ENCODE measurements around the gene ZEB2.

The ZEB2 gene

DNA sequence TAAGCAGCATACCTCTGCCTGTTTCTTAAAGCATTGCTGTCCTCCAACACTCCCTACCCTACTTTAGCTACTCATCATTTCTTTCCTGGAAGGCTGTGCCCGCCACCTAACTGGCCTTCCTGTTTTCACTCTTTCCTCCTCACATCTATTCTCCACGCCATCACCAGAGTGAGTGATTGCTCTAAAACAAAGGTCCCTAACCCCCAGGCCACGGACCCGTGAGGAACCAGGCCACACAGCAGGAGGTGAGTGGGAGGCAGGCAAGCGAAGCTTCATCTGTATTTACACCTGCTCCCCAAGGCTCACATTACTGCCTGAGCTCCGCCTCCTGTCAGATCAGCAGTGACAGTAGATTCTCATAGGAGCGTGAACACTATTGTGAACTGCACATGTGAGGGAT lies 13.3 kb upstream of the ZEB2 start:
- Histone ChIP-seq H3K4me3 (no peak overlapping the region), H3K27ac (no peak overlapping the region)

DNA sequence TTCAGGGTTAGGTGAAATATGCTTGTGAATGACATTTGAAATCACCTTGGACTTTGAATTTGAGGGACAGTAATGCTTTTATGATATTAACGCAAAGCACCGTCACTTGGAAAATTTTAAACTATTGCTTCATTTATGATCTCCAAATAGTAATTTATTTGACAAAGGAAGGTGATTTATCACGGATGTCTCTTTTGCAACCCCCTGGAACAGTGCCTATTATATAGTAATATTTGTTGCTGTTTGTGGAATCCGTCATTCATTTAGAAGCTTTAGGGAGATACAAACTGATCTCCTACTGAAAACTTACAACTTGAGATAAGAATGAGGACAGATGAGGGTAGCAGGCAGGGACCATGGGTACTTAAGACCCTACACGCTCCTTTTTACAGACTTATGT lies 10.7 kb upstream of the ZEB2 start:
- H3K27ac ChIP-seq, result no peak overlapping the region
- H3K4me3 ChIP-seq, result no peak overlapping the region

DNA sequence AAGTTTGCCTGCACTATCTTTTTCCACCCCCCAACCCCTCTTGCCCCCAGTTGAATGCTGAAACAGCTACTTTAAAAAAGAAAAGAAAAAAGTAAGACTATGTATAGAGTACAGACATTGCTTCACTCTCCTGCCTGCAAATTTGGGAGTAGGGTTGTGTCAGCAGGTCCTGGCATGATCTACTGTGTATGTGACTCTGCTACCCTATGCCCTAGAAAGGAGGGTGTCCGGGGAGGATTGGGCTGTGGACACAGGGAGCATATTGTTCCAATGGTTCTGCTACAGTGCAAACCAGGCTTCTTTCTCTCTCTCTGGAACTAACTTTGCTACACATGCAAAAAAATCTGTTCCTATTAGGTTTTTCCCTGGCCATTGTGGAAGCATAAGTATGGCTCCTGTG lies 9.9 kb upstream of the ZEB2 start:
- H3K27ac ChIP-seq, result no peak overlapping the region
- H3K4me3 ChIP-seq, result no peak overlapping the region

DNA sequence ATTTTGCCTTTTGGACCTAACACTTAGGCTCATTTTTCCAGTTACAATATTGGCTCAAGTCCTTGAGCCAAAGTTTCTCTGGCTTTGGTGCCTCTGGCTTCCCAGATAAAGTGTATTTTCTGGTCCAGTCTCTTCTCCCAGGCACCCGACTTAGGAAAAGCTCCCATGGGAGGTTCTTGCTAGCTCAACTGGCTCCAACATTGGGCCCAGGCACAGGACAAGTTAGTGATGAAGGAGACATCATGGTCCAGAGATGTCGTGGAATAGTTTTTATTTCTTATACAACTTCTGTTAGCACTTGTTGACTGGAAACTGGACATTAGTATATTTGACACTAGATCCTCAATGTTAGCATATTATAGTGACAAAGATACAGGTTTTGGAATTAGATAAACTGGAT lies 8.2 kb upstream of the ZEB2 start:
- H3K4me3 ChIP-seq, result no peak overlapping the region
- peak overlapping the region in 6 of 21 experiments; percentile 5 to 93 (median 24) for H3K27ac ChIP-seq

DNA sequence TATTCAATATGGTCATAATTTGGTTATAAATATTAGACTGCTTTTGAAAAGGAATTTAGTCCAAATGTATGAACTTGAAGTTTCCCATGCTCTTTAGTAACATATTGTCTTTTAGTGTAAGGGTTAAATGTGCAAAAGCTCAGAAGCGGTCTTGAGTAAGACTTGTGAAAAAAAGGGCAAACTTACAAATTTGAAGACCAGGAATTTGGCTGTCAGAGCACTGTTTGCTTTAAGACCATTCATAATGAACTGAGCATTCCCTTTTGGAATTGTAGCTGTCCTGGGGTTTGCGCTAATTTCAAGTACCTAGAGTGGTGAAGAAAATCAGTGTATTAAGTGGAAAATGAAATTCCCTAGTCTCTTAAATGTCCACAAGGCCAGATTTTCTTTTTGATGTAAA lies 6.9 kb upstream of the ZEB2 start:
- Histone ChIP-seq H3K27ac (peak overlapping the region in 7 of 21 experiments; percentile 2 to 93 (median 12)), H3K4me3 (no peak overlapping the region)

DNA sequence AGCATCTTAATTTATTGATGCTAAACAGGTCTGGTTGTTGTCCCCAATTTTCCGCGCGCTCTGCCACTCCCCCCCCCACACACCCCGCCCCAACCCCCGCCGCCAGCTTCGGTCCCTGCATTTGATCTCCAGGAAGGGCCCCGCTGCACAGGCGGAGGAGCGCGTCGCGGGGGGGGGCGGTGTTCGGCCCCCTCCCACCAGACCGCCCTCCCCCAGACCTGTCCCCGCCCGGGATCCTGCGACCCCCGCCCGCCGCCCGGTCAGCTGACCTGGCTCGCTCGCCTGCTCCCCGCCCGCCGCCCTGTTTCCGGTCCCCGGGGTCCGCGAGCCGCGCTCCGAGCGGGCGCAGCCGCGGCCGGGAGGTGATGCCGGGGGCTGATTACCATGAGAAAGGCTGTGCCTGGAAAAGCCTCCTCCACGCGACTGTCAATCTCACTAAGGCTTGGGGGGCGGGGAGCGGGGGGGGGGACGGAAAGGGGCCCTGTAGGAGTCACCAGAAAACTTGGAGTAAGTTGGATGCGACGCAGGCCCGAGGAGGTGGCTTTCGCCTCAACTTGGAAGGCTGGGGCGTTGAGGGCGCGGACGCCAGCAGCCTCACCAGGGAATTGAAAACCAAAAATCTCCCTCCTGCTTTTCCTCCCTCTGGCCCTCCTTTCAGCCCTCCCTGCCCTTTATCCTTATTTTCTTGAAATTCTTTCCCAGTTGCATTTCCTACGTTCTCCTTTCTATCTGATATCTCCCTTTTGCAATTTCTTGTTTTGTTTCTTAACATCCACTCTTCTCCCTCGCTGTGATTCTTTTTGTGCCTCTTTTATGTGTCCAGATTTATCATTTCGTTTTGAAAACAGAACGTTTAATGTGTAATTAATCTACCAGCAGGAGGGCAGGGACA lies 4.4 kb upstream of the ZEB2 start:
- Histone ChIP-seq H3K27ac (peak overlapping the region; percentile 62 to 99 (median 89)), H3K4me3 (peak overlapping the region; percentile 28 to 54 (median 36))

DNA sequence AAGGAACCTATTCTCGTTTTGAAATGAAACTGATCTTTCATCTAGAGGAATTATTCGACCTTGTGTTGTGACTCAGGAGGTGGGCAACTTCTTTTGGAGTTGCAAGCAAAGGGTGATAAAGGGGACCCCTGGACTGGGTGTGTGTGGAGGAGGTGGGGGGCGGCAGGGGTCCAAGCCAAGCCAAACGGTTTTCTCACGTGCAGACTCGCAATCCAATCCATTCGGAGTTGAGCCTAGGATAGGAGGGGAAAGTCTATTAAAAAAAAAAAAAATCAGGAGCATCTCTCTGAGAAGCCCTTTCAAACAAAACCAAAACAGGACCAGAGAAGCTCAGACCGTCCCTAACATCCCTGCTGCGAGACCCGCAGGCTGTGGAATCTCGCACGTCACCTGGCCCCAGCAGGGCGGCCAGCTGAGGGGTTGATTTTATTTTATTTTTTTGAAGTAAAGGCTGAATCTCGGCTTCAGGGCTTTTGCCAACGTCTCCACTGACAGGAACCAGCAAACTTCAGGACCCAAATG lies 3.7 kb upstream of the ZEB2 start:
- Histone ChIP-seq H3K27ac (peak overlapping the region; percentile 62 to 99 (median 89)), H3K4me3 (peak overlapping the region; percentile 28 to 54 (median 36))

DNA sequence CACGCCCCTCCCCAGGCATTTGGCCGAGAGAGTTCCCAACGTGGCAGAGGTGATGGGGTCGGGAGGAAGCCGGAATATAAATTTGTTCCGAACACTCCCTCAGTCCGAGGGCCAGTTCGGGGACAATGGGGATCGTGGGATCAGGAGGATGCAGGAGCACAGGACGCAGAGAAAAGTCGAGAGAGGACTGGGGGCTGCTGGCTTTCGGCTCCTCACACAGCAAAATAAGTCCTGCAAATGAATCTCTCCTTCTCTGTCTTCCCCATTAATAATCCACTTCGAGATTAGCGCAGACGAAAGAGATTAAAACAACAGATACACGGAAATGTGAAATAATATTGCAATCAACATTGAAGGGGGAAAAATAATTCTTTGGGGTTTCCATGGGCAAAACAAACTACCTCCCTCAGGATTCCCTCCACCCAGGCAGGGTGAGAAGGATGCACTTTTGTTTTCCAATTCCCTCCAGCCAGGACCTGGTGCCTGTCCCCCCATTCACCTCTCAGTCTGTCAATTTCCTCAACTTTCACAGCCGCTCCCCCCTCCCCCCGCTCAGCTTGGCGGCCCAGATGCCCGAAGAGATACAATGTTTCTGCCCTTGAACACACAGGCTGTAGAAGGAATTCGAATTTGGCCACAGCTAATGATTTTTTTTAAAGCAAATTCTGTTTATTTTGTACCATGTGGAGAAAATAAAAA lies 3.1 kb upstream of the ZEB2 start:
- Histone ChIP-seq H3K27ac (peak overlapping the region in 20 of 21 experiments; percentile 73 to 99 (median 90)), H3K4me3 (peak overlapping the region; percentile 28 to 54 (median 36))

DNA sequence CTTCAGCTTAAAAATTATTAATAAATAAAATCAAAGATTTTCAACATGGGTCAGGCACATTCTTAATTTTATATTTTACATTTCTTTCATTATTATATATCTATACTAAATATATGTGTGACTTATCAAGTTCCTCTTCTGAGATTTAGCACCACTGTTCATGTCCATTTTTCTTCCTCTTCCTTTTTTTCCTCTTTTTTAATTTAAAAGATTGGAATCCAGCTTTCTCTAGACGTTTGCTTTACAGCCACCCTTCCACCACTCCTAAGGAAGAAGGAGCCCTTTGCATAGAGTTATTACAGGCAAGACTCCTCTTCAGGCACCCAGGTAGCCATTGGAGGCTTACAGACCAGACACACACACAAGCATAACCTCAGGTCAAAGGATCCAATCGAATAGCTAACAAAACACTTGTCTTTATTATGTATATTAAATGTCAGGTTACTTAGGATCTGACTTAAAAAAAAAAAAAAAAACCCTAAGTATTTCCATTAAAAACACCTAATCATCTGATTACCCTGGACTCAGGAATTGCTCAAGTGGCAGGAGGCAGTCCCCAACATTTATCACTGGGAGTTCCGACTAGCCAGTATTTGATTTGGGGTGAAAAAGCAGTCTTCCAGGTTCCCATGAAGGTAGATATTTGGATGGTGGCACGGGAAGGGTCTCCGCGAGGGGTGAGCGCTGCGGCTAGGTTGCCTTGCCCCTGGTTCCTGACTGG lies 2.4 kb upstream of the ZEB2 start:
- Histone ChIP-seq H3K4me3 (peak overlapping the region in 5 of 7 experiments; percentile 28 to 54 (median 42)), H3K27ac (peak overlapping the region in 20 of 21 experiments; percentile 73 to 99 (median 90))

DNA sequence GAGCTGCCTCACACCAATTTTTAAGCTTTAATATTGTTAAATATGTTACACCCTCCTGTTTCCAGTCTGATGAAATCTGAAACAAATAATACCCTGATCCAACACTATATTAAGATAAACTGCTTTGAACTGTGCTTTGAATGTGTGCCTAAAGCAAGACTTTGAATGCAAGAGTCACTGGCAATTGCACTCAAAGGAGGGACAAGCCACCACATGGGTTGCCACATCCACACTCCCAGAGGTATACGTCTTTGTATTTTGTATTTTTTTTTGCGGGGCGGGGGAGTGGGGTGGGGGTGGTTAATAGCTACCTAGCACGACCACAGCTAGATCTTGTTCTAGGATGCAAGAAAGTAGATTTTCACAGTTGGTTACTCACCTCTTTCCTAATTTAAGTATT lies 1.8 kb upstream of the ZEB2 start:
- peak overlapping the region in 19 of 21 experiments; percentile 19 to 99 (median 89) for H3K27ac ChIP-seq
- peak overlapping the region in 1 of 7 experiments; percentile 18 for H3K4me3 ChIP-seq

DNA sequence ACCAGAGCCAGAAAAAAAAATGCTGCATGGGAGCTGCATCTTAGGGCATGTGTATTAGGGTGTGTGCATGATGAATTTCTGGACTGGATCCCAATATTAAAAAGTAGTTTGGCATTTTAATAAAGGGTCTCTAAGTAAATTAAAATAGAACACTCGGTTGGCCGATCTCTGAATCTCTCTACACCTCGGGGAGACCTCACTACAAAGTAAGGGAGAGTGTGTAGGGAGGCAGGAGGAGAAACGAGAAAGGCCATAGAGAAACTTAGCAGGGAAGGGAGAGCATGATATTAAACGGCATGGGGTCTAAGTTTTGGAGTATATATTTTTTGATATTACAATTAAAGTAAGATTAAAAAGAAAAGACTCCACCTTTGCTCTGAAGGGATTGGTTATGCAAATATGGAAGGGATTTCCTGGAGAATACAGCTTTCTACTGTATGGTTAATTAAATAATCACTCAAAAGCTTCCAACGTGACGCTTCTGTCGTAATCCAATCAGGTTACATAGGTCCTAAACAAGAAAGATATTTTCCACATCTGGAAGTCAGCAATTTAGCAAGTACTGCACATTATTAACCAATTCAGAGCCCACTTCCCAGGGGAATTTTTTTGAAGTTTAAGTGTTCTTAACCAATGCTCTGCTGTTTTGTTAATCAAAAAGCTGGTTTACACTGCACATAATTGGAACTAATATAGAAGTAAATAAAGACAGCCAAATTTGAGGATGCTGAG lies 1.0 kb upstream of the ZEB2 start:
- Histone ChIP-seq H3K4me3 (peak overlapping the region in 5 of 7 experiments; percentile 10 to 75 (median 57)), H3K27ac (peak overlapping the region in 18 of 21 experiments; percentile 19 to 99 (median 91))

DNA sequence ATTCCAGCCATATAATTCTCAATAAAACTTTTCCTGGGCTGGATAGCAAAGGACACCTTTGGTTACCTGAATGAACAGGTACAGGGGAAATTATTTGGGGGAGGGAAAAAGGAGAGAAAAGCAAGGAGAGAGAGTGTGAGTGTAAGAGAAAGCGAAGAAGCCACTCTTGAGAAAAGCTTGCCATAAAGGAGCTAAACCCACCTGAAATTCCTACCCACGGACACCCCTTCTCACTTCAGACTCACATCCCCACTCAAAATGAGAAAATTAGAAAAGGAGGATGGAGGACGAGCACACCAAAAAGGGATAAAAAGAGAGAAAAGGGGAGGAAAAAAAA lies 354 bp downstream of the ZEB2 start:
- peak overlapping the region; percentile 72 to 100 (median 97) for H3K27ac ChIP-seq
- H3K4me3 ChIP-seq, result peak overlapping the region; percentile 46 to 75 (median 54)

DNA sequence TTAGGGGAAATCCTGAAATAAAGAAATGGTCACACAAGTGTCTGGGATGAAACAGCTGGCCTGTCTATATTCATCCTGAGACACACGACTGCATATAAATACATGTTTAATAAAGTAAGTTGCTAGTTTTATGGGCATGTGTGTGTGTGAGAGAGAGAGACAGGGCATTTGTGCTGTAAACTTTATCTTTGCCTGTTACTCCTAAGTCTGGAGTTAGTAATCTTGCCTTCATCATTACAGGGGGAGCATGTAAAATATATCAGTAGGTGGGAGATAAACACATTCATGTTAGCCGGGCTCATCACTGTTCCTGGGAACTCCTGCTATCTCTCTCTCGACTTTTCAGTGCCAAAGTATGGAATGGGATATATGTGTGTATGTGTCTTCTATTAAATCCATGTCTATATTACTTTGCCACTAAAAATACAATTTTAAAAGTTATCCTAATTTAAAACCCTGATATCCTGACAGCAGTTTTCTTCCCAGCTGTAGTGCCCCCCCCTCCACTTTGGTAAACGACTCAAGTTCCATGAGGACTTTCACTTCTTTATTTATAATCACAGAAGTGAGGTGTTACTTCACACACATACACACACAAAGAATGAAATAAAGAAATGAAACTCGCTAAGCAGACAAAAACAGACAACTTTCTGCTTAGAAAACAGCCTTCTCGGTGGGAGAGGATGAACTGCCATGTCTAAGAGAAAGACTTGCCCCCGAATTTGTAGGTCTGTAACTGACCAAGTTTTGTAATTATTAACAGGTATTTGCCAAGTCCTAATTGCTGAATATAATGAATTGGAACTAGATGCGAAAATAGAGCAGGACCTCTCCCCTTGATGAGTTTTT lies 947 bp downstream of the ZEB2 start:
- Histone ChIP-seq H3K4me3 (peak overlapping the region; percentile 46 to 75 (median 54)), H3K27ac (peak overlapping the region; percentile 87 to 100 (median 97))

DNA sequence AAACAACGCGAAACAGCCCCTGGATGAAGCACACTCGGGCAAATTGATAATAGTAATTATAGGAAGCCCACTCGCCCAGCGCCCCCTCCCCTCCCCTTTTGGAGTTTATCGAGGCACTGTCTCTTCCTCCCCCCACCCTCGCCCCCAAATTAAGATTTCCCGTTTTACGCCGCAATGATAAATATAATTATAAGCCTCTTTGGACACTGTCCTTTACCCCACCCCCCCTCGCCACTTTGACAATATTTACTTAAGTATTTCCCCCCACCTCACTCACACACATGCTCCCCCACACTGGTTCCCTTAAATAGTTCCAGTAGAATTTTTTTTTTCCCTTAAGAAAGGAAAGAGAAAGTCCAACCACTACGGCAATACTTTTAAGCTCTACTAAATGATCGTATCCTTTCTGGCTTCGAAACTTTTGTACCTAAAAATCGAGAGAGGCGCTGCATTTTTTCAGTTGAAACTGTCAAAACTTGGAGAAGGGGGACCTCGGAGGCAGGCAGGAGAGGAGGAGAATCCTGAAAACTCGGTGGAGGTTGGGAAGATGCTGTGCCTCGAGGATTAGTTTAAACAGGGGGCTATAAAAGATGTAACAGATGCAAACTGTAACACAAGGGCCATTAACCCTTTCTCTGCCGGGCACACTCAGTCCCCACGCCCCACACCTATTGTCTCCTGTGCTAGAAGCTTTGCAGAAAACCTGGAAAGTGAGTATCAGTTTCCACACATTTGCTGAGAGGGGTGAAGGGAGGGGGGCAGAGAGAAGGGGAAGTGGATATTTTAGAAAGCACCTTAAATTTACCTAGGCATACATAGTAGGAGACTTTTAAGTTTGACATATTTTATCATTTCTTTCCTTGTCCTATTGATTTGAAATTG lies 1.8 kb downstream of the ZEB2 start:
- Histone ChIP-seq H3K4me3 (peak overlapping the region; percentile 46 to 75 (median 54)), H3K27ac (peak overlapping the region; percentile 87 to 100 (median 97))

DNA sequence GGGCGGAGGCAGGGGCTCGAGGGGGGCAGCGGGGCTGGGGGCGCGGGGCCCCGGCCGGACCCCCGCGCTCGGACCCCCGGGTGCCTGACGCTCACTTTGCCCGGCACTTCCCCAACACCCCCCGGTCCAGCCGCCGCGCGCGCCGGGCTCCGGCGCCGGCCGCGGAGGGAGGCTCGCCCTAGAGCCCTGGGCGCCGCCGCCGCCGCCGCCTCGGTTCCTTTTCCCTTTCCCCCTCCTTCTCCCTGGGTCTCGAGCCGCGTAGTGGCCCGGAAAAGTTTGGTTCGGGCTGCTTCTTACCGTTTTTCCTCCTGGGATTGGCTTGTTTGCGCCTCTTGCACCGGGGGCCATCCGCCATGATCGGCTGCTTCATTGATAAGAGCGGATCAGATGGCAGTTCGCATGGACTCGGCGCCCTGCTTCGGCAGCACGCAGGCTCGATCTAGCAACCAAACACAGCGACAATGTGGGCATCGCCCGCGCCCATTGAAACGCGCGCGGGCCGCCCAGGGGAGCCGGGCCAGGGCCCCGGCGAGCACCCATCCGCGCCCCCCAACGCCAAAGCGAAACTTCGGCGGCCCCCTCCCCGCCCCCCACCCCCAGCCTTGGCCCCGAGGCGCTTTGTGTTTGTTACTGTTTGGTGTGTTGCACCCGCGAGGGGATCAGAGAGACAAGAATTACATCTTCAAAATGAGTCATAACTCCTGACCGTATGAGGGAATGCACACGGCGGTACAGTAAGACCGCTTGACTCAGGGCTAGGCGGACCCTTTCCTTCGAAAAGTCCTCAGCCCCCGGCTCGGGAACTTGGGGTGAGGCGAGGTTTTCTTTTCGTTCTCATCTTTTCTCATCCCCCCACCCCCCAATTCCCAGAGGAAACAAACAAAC lies 2.7 kb downstream of the ZEB2 start:
- H3K27ac ChIP-seq, result peak overlapping the region; percentile 87 to 100 (median 97)
- H3K4me3 ChIP-seq, result peak overlapping the region; percentile 46 to 75 (median 54)

DNA sequence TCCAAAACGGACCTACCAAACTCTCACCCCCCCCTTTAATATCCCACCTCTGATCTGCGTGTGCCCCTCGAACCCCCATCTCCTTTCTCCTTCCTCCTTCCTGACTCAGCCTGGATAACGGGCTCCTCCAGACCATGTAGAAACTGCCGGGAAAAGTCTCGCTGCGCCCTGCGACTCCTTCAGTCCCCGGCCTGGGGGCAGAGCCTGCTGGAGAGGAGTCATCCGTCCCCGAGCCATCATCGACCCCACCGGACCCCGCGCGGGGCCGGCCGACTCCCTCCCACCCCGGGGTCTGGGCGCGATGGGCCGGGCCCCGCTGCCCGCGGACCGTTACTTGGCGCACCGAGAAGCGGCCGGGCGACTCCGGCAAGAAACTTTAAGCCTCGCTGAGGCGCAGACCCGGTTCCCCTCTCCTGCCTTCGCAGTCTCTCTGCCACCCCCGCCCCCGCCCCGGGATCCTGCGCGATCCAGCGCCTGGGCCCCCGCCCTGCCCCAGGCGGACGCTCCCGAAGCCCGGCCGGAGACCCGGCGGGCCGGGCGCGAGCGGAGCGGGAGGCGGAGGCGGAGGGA lies 3.4 kb downstream of the ZEB2 start:
- peak overlapping the region; percentile 87 to 100 (median 97) for H3K27ac ChIP-seq
- peak overlapping the region; percentile 46 to 75 (median 54) for H3K4me3 ChIP-seq
